HCT116 (cell line): ENCODE results near the gene ENTPD6. TPM values are rescaled to one million over a fixed set of nuclear protein-coding genes. Genes with fewer than 3 reads are reported as not detected.

Source experiments
- ATAC-seq: fragments of 200-7000 bp; cut with Tn5 transposase; 2 replicates; pipeline ENCODE4 v1.9.1; 2020; ENCODE audit warnings: mild to moderate bottlenecking, moderate library complexity
- BruUV-seq: library from RNA; stranded (reverse); fragments of 400-500 nt; replicated peaks from 2 replicates; lab custom pipeline; 2021; lab: Mats Ljungman, UMichigan
- CTCF ChIA-PET: fragments of 300-600 bp; sonication (Branson Sonifier 250); formaldehyde crosslinking; loops from one replicate; lab custom pipeline; 2021; ENCODE audit warnings: antibody characterized with exemption; lab: Charles Lee
- POLR2A ChIA-PET: fragments of 300-600, 350-600 bp; sonication (Branson Sonifier 250); formaldehyde crosslinking; loops from one replicate; lab custom pipeline; 2021; ENCODE audit warnings: antibody characterized with exemption; lab: Charles Lee
- RAD21 ChIA-PET, 2 experiments: fragments of 300-600 bp; sonication (Branson Sonifier 250); formaldehyde crosslinking; loops; one replicate each; lab custom pipeline; 2023; ENCODE audit warnings: low total read pairs in 2 of 2; ENCODE audit not compliant: uncharacterized antibody in 2 of 2, unreplicated experiment in 2 of 2, low non-redundant PET in 1 of 2; lab: Charles Lee
- DNase-seq: peaks from one replicate; pipeline ENCODE4 v3.0.0-alpha.2; 2010; ENCODE audit warnings: low read depth, low spot score
- H2AFZ ChIP-seq: fragments of 200-600 bp; shearing (Covaris generic), sonication (generic); 2 replicates; pipeline ENCODE4 v1.6.1; 2017; ENCODE audit warnings: low read depth, mixed run types, mixed read lengths, antibody characterized with exemption, low read length; ENCODE audit not compliant: poor library complexity, severe bottlenecking
- H3K27ac ChIP-seq: 2 replicates; pipeline ENCODE4 v1.5.1; 2012; ENCODE audit warnings: low read depth, low read length
- H3K27me3 ChIP-seq: fragments of 200-600 bp; sonication (generic); 2 replicates; pipeline ENCODE4 v1.6.1; 2016; ENCODE audit warnings: mixed run types, low read length, mixed read lengths; ENCODE audit not compliant: insufficient read depth
- H3K36me3 ChIP-seq, 2 experiments: fragments of 200-500 bp in 1 of 2; fragments of 200-600 bp in 1 of 2; sonication (Bioruptor generic) in 1 of 2; sonication (generic) in 1 of 2; 2 replicates each; pipeline versions ENCODE4 v1.5.1 to v1.6.1; 2014 to 2016; ENCODE audit warnings: low read length in 2 of 2, inconsistent platforms in 1 of 2, mixed read lengths in 1 of 2, mixed run types in 1 of 2; ENCODE audit not compliant: insufficient read depth in 2 of 2, control insufficient read depth in 1 of 2
- H3K4me1 ChIP-seq, 2 experiments: fragments of 200-600 bp in 1 of 2; sonication (generic) in 1 of 2; 2 replicates each; pipeline versions ENCODE4 v1.5.1 to v1.6.1; 2012 to 2017; ENCODE audit warnings: low read length in 2 of 2, inconsistent platforms in 1 of 2, mild to moderate bottlenecking in 1 of 2, mixed read lengths in 1 of 2, mixed run types in 1 of 2, moderate library complexity in 1 of 2; ENCODE audit not compliant: insufficient read depth in 2 of 2, control insufficient read depth in 1 of 2
- H3K4me2 ChIP-seq: fragments of 200-600 bp; sonication (generic); 2 replicates; pipeline ENCODE4 v1.6.1; 2017; ENCODE audit warnings: mixed run types, low read length, mixed read lengths
- H3K4me3 ChIP-seq, 2 experiments: fragments of 200-600 bp in 1 of 2; sonication (generic) in 1 of 2; replicated peaks in 1 of 2; 2 replicates each; pipeline ENCODE4 v1.5.1; 2011 to 2016; ENCODE audit warnings: low read length in 2 of 2, control low read depth in 1 of 2, low read depth in 1 of 2, mild to moderate bottlenecking in 1 of 2, mixed read lengths in 1 of 2, mixed run types in 1 of 2
- H3K79me2 ChIP-seq: fragments of 200-600 bp; sonication (generic); 2 replicates; pipeline ENCODE4 v1.6.1; 2017; ENCODE audit warnings: mild to moderate bottlenecking, mixed run types, low read length, moderate library complexity, mixed read lengths; ENCODE audit not compliant: insufficient read depth
- H3K9ac ChIP-seq: fragments of 200-600 bp; sonication (generic); 2 replicates; pipeline ENCODE4 v1.6.1; 2016; ENCODE audit warnings: low read length, mixed read lengths
- H3K9me2 ChIP-seq: fragments of 200-600 bp; sonication (generic), shearing (Covaris generic); 2 replicates; pipeline ENCODE4 v1.6.1; 2017; ENCODE audit warnings: mixed run types, mild to moderate bottlenecking, moderate library complexity; ENCODE audit not compliant: insufficient read depth
- H3K9me3 ChIP-seq, 2 experiments: fragments of 200-500 bp in 1 of 2; fragments of 200-600 bp in 1 of 2; sonication (Bioruptor generic) in 1 of 2; sonication (generic) in 1 of 2; 2 replicates each; pipeline ENCODE4 v1.6.1; 2014 to 2017; ENCODE audit warnings: low read length in 2 of 2, mixed read lengths in 2 of 2, inconsistent platforms in 1 of 2, low read depth in 1 of 2, mild to moderate bottlenecking in 1 of 2, mixed run types in 1 of 2, moderate library complexity in 1 of 2; ENCODE audit not compliant: control insufficient read depth in 1 of 2, insufficient read depth in 1 of 2
- H4K20me1 ChIP-seq: fragments of 200-600 bp; sonication (generic), shearing (Covaris generic); 2 replicates; pipeline ENCODE4 v1.6.1; 2017; ENCODE audit warnings: mixed run types, mild to moderate bottlenecking, moderate library complexity; ENCODE audit not compliant: insufficient read depth
- CBX3 ChIP-seq: IDR thresholded peaks from 2 replicates; pipeline ENCODE4 v1.6.1; 2012; ENCODE audit warnings: low read depth
- EZH2phosphoT487 ChIP-seq: fragments of 200-600 bp; IDR thresholded peaks from 2 replicates; pipeline ENCODE4 v1.6.1; 2018; ENCODE audit warnings: antibody characterized with exemption, borderline replicate concordance
- MAX ChIP-seq: IDR thresholded peaks from 2 replicates; pipeline ENCODE4 v1.6.1; 2012
- POLR2AphosphoS5 ChIP-seq: IDR thresholded peaks from 2 replicates; pipeline ENCODE4 v1.6.1; 2011; ENCODE audit warnings: mild to moderate bottlenecking, low read depth, low read length, moderate library complexity
- intact Hi-C: fragments of 100-400 bp; cut with micrococcal nuclease; formaldehyde crosslinking; loops from 2 replicates; pipeline ENCODE4 v1.10.0; 2022
- total RNA-seq: library from RNA; stranded (reverse); gene quantifications from one replicate; pipeline ENCODE4 v1.2.1, GENCODE V29; 2021; ENCODE audit not compliant: unreplicated experiment

ENTPD6 gene
- total RNA-seq, 1 experiment from 2014 or later: 89.2 TPM

GRCh38 chr20:25243416-25243979, 48.0 kb downstream of the ENTPD6 start:
- intact Hi-C loops: no loop called here
- ChIA-PET CTCF (no interaction called here), POLR2A (no interaction called here), RAD21 (no interaction called here)
- no peak overlapping the region for H3K9ac ChIP-seq
- TF ChIP-seq EZH2phosphoT487: no peak
- 0 out of 2 replicates have a peak, but pooled peaks have one; percentile 29 for TF ChIP-seq CBX3
- no peak for TF ChIP-seq MAX
- DNase-seq (no peak), ATAC-seq (no peak)
- H4K20me1 ChIP-seq: no peaks in the 10 kb centered on the region
- H3K9me2 ChIP-seq: no peaks in the 10 kb centered on the region
- H3K4me2 ChIP-seq: no peak overlapping the region
- no peaks in the 10 kb centered on the region for H3K27me3 ChIP-seq
- H3K4me3 ChIP-seq: no peak overlapping the region
- BruUV-seq: no TSS peak
- H3K36me3 ChIP-seq: no peaks in the 10 kb centered on the region
- H2AFZ ChIP-seq: no peak overlapping the region
- no peak overlapping the region for H3K27ac ChIP-seq
- peaks cover under 1% of the 10 kb centered on the region; the same call in 1 of the 2 replicates for H3K79me2 ChIP-seq
- H3K9me3 ChIP-seq: no peaks in the 10 kb centered on the region
- peaks cover 11 to 29% of the 10 kb centered on the region in 2 experiments for H3K4me1 ChIP-seq

- H3K4me1 ChIP-seq: peaks cover 14 to 25% of the 10 kb centered on the region in 2 experiments
- no peak overlapping the region for H3K4me2 ChIP-seq
- RAD21 ChIA-PET: no interaction called here
- ATAC-seq (no peak), DNase-seq (no peak)
- H3K9me3 ChIP-seq: no peaks in the 10 kb centered on the region
- no peak overlapping the region for H3K4me3 ChIP-seq
- no peaks in the 10 kb centered on the region for H3K36me3 ChIP-seq
- POLR2A ChIA-PET: no interaction called here
- no peaks in the 10 kb centered on the region for H3K27me3 ChIP-seq
- peaks cover 14% of the 10 kb centered on the region for H3K79me2 ChIP-seq
- no peak overlapping the region for H3K9ac ChIP-seq
- no peak overlapping the region for H2AFZ ChIP-seq
- no TSS peak for BruUV-seq
- H3K9me2 ChIP-seq: no peaks in the 10 kb centered on the region
- CTCF ChIA-PET: no interaction called here
- H3K27ac ChIP-seq: no peak overlapping the region
- no peaks in the 10 kb centered on the region for H4K20me1 ChIP-seq
- no peak for TF ChIP-seq POLR2AphosphoS5
- TF ChIP-seq, all 23 proteins: peak for 0
- intact Hi-C loops: no loop called here
These were observed 49.5 kb downstream of the ENTPD6 start for GRCh38 chr20:25244976-25245375.
